Right lobe of liver (tissue), 4 donors: ENCODE results near the gene SIL1.

ENCODE experiments used
- CTCF ChIP-seq, 4 donors: fragments of 200-600 bp in 3 of 4; fragments of 450-650 bp in 1 of 4; IDR thresholded peaks; one replicate each; pipeline versions ENCODE4 v1.5.1 to v1.8.0; 2016 to 2022; ENCODE audit warnings: antibody characterized with exemption in 4 of 4, mild to moderate bottlenecking in 2 of 4
- POLR2A ChIP-seq: fragments of 450-650 bp; IDR thresholded peaks from one replicate; pipeline ENCODE4 v1.6.1; 2017; ENCODE audit warnings: antibody characterized with exemption, mild to moderate bottlenecking
- donor health status: DM: no; HTN: no; CAD: no.
- donor health status: DM: no; HTN: no; CAD: no.
- donor health status: DM: no; HTN: yes; CAD: no.

- TF ChIP-seq CTCF (IDR thresholded peaks at IDR 0.05) (no peak), POLR2A (no peak)
These were observed 283.8 kb downstream of the SIL1 start for GRCh38 chr5:138914338-138914737.
